Measurements from ENCODE around the gene DNAJC5.
"Not testable (repeated sequence)": the region's sequence is repeated elsewhere in the genome, so short reads cannot be mapped to it uniquely, and the experiment has no call there.

Gene DNAJC5

DNA sequence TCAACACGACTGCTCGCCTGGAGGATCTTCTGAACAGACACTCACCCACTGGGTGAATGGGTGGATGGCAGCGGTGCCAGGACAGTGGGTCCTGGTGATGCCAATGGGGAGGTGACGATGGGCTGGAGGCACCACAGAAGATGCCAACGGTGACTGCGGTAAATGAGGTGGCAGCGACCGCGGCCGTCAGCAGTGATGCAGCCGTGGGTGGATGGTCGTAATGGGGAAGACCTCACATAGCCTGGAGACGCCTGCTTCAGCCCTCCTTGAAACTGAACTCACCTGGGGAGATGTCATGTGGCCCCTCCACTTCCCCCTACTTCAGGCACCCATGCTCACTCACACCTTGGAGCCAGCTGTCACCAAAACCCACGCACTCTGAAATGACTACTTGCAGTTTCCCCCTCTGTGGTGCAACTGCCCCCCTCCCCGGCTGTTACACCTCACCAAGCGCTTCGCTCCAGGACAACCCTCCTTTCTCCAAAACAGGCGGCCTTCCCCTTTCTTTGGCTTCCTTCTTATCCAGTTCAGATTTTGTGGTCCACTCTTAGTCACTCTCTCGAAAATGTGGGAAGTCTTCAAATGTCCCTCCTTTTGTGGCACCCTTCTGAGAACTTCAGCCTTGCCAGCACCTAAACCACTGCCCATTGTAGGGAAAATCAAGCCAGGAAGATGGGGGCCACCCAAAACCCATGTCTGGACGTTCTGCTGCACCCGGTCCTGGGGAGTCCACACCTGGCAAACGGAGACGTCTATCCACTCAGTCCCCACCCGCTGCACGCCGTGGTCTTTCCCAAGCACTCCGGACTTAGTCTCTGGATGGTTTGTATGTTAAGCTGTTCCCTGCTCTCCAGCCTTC lies 44.0 kb upstream of the DNAJC5 start:
- 75% methylated on average over 22 of the region's 27 CpGs for WGBS (ENCODE audit: insufficient coverage)
- ChIA-PET POLR2A (no interaction called here), CTCF (interaction anchor here (1.2 kb wide), 1 partner anchor 10 kb away, joined by 3 read pairs; no protein-coding TSS in a partner anchor)
- H3K27ac ChIP-seq (ENCODE audit: insufficient read depth in 1 of 2, low read depth in 1 of 2, low read length in 2 of 2, poor library complexity in 1 of 2, severe bottlenecking in 2 of 2), result no peak overlapping the region
- no peak overlapping the region for H3K4me3 ChIP-seq (ENCODE audit: control insufficient read depth in 1 of 7, extremely low read depth in 1 of 7, insufficient read depth in 4 of 7, low read depth in 2 of 7, low read length in 6 of 7)
- H3K27me3 ChIP-seq (replicated peaks in 2 of 5; ENCODE audit: control insufficient read depth in 4 of 5, insufficient read depth in 5 of 5, low read length in 4 of 5), result no peaks in the 10 kb centered on the region
- H3K4me1 ChIP-seq (ENCODE audit: control extremely low read depth in 1 of 4, control insufficient read depth in 4 of 4, insufficient read depth in 4 of 4, low read length in 3 of 4), result peaks cover 2 to 72% (median 67%) of the 10 kb centered on the region in 4 experiments
- DNase-seq, result peak in 2 of 3 donors; percentile 75 to 77
- no peaks in the 10 kb centered on the region for H3K36me3 ChIP-seq (ENCODE audit: control insufficient read depth in 4 of 4, insufficient read depth in 4 of 4, low read length in 3 of 4)
- no peaks in the 10 kb centered on the region for H3K9me3 ChIP-seq (ENCODE audit: control extremely low read depth in 1 of 5, control insufficient read depth in 4 of 5, insufficient read depth in 2 of 5, low read depth in 1 of 5, low read length in 4 of 5)

DNA sequence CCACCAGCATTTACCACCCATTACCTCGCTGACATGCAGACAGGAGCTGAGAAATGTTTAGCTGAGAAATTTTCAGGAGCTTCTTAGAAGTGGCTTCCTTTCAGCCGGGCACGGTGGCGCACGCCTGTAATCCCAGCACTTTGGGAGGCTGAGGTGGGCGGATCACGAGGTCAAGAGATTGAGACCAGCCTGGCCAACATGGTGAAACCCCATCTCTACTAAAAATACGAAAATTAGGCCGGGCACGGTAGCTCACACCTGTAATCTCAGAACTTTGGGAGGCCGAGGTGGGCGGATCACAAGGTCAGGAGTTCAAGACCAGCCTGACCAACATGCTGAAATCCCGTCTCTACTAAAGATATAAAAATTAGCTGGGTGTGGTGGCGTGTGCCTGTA lies 43.4 kb upstream of the DNAJC5 start:
- peaks cover 2 to 71% (median 63%) of the 10 kb centered on the region in 4 experiments for H3K4me1 ChIP-seq (ENCODE audit: control extremely low read depth in 1 of 4, control insufficient read depth in 4 of 4, insufficient read depth in 4 of 4, low read length in 3 of 4)
- DNase-seq; H3K9me3 ChIP-seq (ENCODE audit: control extremely low read depth in 1 of 5, control insufficient read depth in 4 of 5, insufficient read depth in 2 of 5, low read depth in 1 of 5, low read length in 4 of 5); H3K36me3 ChIP-seq (ENCODE audit: control insufficient read depth in 4 of 4, insufficient read depth in 4 of 4, low read length in 3 of 4); H3K27me3 ChIP-seq (replicated peaks in 2 of 5; ENCODE audit: control insufficient read depth in 4 of 5, insufficient read depth in 5 of 5, low read length in 4 of 5); H3K27ac ChIP-seq (ENCODE audit: insufficient read depth in 1 of 2, low read depth in 1 of 2, low read length in 2 of 2, poor library complexity in 1 of 2, severe bottlenecking in 2 of 2); POLR2A ChIA-PET; H3K4me3 ChIP-seq (ENCODE audit: control insufficient read depth in 1 of 7, extremely low read depth in 1 of 7, insufficient read depth in 4 of 7, low read depth in 2 of 7, low read length in 6 of 7): not testable (repeated sequence)
- 97% methylated on average over 7 of the region's 14 CpGs for WGBS (ENCODE audit: insufficient coverage)
- CTCF ChIA-PET, result interaction anchor here (1.2 kb wide), 1 partner anchor 11 kb away, joined by 3 read pairs; no protein-coding TSS in a partner anchor

DNA sequence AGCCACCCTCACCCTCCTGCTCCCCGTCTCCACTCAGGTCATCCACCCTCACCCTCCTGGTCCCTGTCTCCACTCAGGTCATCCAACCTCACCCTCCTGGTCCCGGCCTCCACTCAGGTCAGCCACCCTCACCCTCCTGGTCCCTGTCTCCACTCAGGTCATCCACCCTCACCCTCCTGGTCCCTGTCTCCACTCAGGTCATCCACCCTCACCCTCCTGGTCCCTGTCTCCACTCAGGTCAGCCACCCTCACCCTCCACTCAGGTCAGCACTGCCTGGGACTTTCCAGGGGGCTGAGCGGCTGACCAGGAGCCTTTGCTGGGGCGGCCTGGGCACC lies 41.2 kb upstream of the DNAJC5 start:
- ChIA-PET POLR2A (interaction anchor here (1.0 kb wide), 1 partner anchor 11 kb away, joined by 3 read pairs; the partner anchor contains the start of gene TPD52L2), CTCF (interaction anchor here (1.3 to 2.5 kb wide), 2 partner anchors 11 to 52 kb away, joined by 3 to 12 read pairs; partner anchors contain the start of gene TPD52L2)
- not testable (repeated sequence) for H3K27ac ChIP-seq (ENCODE audit: insufficient read depth in 1 of 2, low read depth in 1 of 2, low read length in 2 of 2, poor library complexity in 1 of 2, severe bottlenecking in 2 of 2); H3K9me3 ChIP-seq (ENCODE audit: control extremely low read depth in 1 of 5, control insufficient read depth in 4 of 5, insufficient read depth in 2 of 5, low read depth in 1 of 5, low read length in 4 of 5); H3K36me3 ChIP-seq (ENCODE audit: control insufficient read depth in 4 of 4, insufficient read depth in 4 of 4, low read length in 3 of 4); H3K27me3 ChIP-seq (replicated peaks in 2 of 5; ENCODE audit: control insufficient read depth in 4 of 5, insufficient read depth in 5 of 5, low read length in 4 of 5); DNase-seq
- WGBS (ENCODE audit: insufficient coverage), result 92% methylated on average over 2 of the region's 4 CpGs
- Histone ChIP-seq H3K4me3 (ENCODE audit: control insufficient read depth in 1 of 7, extremely low read depth in 1 of 7, insufficient read depth in 4 of 7, low read depth in 2 of 7, low read length in 6 of 7) (peak overlapping the region in 3 of 7 experiments; percentile 40 to 59 (median 53)), H3K4me1 (ENCODE audit: control extremely low read depth in 1 of 4, control insufficient read depth in 4 of 4, insufficient read depth in 4 of 4, low read length in 3 of 4) (peaks cover 0 to 69% (median 61%) of the 10 kb centered on the region in 4 experiments)

- H3K9me3 ChIP-seq (ENCODE audit: control extremely low read depth in 1 of 5, control insufficient read depth in 4 of 5, insufficient read depth in 2 of 5, low read depth in 1 of 5, low read length in 4 of 5), result no peaks in the 10 kb centered on the region
- POLR2A ChIA-PET, result interaction anchor here (0.8 to 1.0 kb wide), 2 partner anchors 11 to 16 kb away, joined by 3 read pairs; partner anchors contain the start of gene TPD52L2
- no peaks in the 10 kb centered on the region for H3K36me3 ChIP-seq (ENCODE audit: control insufficient read depth in 4 of 4, insufficient read depth in 4 of 4, low read length in 3 of 4)
- no peaks in the 10 kb centered on the region for H3K27me3 ChIP-seq (replicated peaks in 2 of 5; ENCODE audit: control insufficient read depth in 4 of 5, insufficient read depth in 5 of 5, low read length in 4 of 5)
- peak in 2 of 3 donors; percentile 73 to 74 for DNase-seq
- CTCF ChIA-PET, result interaction anchor here (1.3 to 2.5 kb wide), 2 partner anchors 10 to 53 kb away, joined by 3 to 12 read pairs; partner anchors contain the start of gene TPD52L2
- H3K4me1 ChIP-seq (ENCODE audit: control extremely low read depth in 1 of 4, control insufficient read depth in 4 of 4, insufficient read depth in 4 of 4, low read length in 3 of 4), result peaks cover 0 to 71% (median 66%) of the 10 kb centered on the region in 4 experiments
- H3K4me3 ChIP-seq (ENCODE audit: control insufficient read depth in 1 of 7, extremely low read depth in 1 of 7, insufficient read depth in 4 of 7, low read depth in 2 of 7, low read length in 6 of 7), result peak overlapping the region in 4 of 7 experiments; percentile 1 to 59 (median 46)
- WGBS (ENCODE audit: insufficient coverage), result 8% methylated on average over 15 of the region's 17 CpGs
- H3K27ac ChIP-seq (ENCODE audit: insufficient read depth in 1 of 2, low read depth in 1 of 2, low read length in 2 of 2, poor library complexity in 1 of 2, severe bottlenecking in 2 of 2), result peak overlapping the region in 1 of 2 experiments; percentile 61
These were observed 40.7 kb upstream of the DNAJC5 start for GRCh38 chr20:63854069-63854765.

GRCh38 chr20:63854766-63855362 lies 40.1 kb upstream of the DNAJC5 start:
- H3K9me3 ChIP-seq (ENCODE audit: control extremely low read depth in 1 of 5, control insufficient read depth in 4 of 5, insufficient read depth in 2 of 5, low read depth in 1 of 5, low read length in 4 of 5), result no peaks in the 10 kb centered on the region
- no peaks in the 10 kb centered on the region for H3K36me3 ChIP-seq (ENCODE audit: control insufficient read depth in 4 of 4, insufficient read depth in 4 of 4, low read length in 3 of 4)
- H3K4me3 ChIP-seq (ENCODE audit: control insufficient read depth in 1 of 7, extremely low read depth in 1 of 7, insufficient read depth in 4 of 7, low read depth in 2 of 7, low read length in 6 of 7), result peak overlapping the region in 4 of 7 experiments; percentile 1 to 59 (median 46)
- POLR2A ChIA-PET, result interaction anchor here (0.6 to 0.8 kb wide), 2 partner anchors 10 to 16 kb away, joined by 3 read pairs; partner anchors contain the start of gene TPD52L2
- DNase-seq, result no peak
- H3K27ac ChIP-seq (ENCODE audit: insufficient read depth in 1 of 2, low read depth in 1 of 2, low read length in 2 of 2, poor library complexity in 1 of 2, severe bottlenecking in 2 of 2), result peak overlapping the region in 1 of 2 experiments; percentile 61
- 13% methylated on average over 18 of the region's 26 CpGs for WGBS (ENCODE audit: insufficient coverage)
- H3K4me1 ChIP-seq (ENCODE audit: control extremely low read depth in 1 of 4, control insufficient read depth in 4 of 4, insufficient read depth in 4 of 4, low read length in 3 of 4), result peaks cover 0 to 78% (median 72%) of the 10 kb centered on the region in 4 experiments
- no peaks in the 10 kb centered on the region for H3K27me3 ChIP-seq (replicated peaks in 2 of 5; ENCODE audit: control insufficient read depth in 4 of 5, insufficient read depth in 5 of 5, low read length in 4 of 5)
- CTCF ChIA-PET, result interaction anchor here (1.1 to 2.5 kb wide), 3 partner anchors 9 to 317 kb away, joined by 3 to 12 read pairs (median 4); partner anchors contain the start of gene TPD52L2

- no peak for DNase-seq
- Histone ChIP-seq H3K27me3 (replicated peaks in 2 of 5; ENCODE audit: control insufficient read depth in 4 of 5, insufficient read depth in 5 of 5, low read length in 4 of 5) (no peaks in the 10 kb centered on the region), H3K4me1 (ENCODE audit: control extremely low read depth in 1 of 4, control insufficient read depth in 4 of 4, insufficient read depth in 4 of 4, low read length in 3 of 4) (peaks cover 0 to 83% (median 75%) of the 10 kb centered on the region in 4 experiments), H3K4me3 (ENCODE audit: control insufficient read depth in 1 of 7, extremely low read depth in 1 of 7, insufficient read depth in 4 of 7, low read depth in 2 of 7, low read length in 6 of 7) (peak overlapping the region in 3 of 7 experiments; percentile 19 to 59 (median 53)), H3K36me3 (ENCODE audit: control insufficient read depth in 4 of 4, insufficient read depth in 4 of 4, low read length in 3 of 4) (no peaks in the 10 kb centered on the region), H3K27ac (ENCODE audit: insufficient read depth in 1 of 2, low read depth in 1 of 2, low read length in 2 of 2, poor library complexity in 1 of 2, severe bottlenecking in 2 of 2) (no peak overlapping the region), H3K9me3 (ENCODE audit: control extremely low read depth in 1 of 5, control insufficient read depth in 4 of 5, insufficient read depth in 2 of 5, low read depth in 1 of 5, low read length in 4 of 5) (no peaks in the 10 kb centered on the region)
- ChIA-PET CTCF (interaction anchor here (0.6 to 2.5 kb wide), 3 partner anchors 9 to 318 kb away, joined by 3 to 12 read pairs (median 4); partner anchors contain the start of gene TPD52L2), POLR2A (interaction anchor here (0.6 kb wide), 1 partner anchor 10 kb away, joined by 3 read pairs; the partner anchor contains the start of gene TPD52L2)
- WGBS (ENCODE audit: insufficient coverage), result 81% methylated on average over 24 of the region's 36 CpGs
These were observed 39.4 kb upstream of the DNAJC5 start for GRCh38 chr20:63855363-63856097.

All from common myeloid progenitor, CD34-positive (primary cell).